Activated CD8-positive, alpha-beta memory T cell treated with anti-CD3 and anti-CD28 coated beads for 4 hours (primary cell): Measurements from ENCODE around the gene MAPT.

Source experiments
- DNase-seq, 2 donors: peaks; one replicate each; pipeline ENCODE4 v3.0.0-alpha.2; 2020; ENCODE audit warnings: low read depth in 2 of 2

MAPT gene

DNA sequence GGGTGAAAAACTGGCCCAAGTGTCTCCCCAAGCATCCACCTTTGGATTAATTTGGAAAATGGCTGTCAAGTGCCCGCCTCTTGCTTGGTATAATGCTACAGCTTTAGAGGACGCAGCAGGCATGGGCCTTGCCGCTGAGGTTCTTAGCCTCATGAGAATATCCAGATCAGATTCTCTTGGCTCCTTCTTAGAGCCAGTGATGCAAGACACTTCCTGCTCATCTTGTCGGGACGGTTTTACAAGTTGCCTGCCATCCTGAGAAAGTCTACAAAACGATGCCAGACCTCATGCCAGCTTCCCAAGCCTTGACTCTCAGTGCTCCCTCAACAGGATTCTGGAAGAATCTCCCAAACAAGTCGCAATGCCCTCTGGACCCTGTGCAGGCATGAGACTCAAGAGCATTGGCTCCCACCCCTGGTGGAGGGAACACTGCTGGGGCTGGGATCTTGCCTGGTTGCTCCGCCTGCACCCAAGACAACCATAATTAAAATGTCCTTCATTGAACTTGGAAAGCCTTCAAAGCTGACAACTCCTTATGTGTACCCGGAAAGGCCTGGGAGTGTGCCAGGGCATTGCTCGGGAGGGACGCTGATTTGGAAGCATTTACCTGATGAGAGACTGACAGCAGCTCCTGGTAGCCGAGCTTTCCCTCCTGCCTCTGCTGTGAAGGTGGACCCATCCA, 78.9 kb downstream of the MAPT start:
- DNase-seq, result no peak

DNA sequence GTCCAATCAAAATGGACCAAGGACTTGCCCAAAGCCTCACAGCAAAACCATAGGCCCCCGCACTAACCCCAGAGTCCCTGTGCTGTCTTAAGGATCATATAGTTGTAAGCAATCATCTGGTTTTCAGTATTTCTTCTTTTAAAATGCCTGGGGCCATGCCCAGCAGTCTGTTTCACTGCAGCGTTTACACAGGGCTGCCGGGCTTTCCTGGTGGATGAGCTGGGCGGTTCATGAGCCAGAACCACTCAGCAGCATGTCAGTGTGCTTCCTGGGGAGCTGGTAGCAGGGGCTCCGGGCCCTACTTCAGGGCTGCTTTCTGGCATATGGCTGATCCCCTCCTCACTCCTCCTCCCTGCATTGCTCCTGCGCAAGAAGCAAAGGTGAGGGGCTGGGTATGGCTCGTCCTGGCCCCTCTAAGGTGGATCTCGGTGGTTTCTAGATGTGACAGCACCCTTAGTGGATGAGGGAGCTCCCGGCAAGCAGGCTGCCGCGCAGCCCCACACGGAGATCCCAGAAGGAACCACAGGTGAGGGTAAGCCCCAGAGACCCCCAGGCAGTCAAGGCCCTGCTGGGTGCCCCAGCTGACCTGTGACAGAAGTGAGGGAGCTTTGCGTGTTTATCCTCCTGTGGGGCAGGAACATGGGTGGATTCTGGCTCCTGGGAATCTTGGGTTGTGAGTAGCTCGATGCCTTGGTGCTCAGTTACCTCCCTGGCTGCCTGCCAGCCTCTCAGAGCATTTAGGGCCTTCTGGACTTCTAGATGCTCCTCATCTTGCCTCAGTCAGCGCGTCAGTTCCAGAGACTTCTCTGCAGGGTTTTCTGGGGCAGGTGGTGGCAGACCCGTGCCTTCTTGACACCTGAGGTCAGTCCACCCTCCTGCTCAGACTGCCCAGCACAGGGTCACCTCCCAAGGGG, 79.8 kb downstream of the MAPT start:
- no peak for DNase-seq

DNA sequence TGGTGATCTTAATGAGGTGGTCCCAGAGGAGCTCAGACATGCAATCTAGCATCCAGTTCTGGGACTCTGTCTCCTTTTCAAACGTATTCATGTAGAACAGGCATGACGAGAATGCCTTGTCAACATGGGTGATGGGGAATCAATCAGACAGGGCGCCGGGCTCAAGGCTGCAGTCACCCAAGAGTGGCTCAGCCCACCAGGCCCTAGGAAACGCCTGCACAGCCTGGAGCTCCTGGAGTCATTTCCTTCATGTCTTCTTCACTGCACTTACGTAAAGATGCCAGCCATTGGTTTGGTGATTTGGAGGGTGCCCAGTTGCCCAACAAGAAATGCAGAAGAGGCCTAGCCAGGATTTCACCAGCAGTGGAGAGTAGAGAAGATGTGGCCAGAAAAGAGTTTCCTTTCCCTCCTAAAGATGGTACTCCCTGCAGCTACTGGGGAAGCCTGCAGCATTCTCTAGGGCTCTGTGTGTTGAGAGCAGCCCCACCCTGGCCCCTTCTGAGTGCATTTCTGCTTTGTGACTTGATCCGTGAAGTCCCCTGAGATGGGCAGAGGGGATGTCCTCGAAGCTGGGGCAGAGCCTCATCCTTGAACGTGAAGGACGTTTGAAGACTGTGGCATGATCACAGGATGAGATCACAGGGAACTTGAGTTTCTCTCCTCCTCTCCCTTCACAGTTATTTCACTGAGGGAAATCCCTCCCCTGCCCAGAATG, 80.7 kb downstream of the MAPT start:
- no peak for DNase-seq

DNA sequence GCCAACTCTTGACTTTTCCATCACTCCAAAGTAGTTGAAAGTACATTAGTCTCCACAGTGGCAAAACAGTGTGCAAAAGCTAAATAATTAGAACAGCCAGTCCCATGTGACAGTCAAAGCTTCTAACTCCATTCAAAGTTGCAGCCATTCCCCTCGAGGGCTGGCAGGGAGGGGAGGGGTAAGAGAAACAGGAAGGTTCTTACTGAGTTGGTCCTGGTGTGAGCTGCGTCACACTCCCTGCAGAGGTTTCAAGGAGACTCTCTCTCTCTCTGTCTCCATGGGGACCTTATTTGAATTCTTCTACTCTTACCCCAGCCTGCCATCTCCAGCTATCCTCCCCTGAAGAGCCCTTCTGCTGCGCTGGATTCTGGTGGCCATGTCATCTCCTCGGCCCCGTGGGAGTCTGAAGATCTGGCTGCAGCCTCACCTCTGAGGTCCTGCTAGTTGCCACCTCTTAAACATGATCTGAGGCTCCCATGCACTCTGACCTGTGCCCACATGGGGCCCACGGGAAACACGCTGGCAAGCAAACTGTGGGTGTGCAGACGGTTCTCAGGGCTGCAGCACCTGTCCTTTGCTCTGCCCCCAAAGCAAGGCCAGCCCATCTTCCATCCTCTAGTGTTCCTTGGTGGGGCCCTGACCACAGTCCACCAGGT, 81.4 kb downstream of the MAPT start:
- DNase-seq, result no peak

DNA sequence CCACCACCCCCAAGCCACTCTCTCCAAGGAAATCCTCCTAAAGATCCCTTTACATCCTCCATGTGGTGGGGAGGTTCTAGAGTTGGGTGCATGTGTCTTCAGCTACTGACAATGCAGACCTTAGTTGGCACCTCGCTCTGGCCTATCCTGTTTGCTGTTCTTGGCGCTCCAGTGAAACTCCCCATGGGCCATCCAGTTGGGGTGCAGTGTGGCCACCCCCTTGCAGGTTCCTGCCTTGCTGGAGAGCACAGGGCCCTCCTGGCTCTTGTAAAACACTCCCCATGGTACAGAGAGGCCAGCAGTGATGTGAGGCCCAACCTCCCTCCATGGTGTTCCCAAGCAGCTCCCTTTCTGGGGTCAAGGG, 82.0 kb downstream of the MAPT start:
- DNase-seq, result no peak

DNA sequence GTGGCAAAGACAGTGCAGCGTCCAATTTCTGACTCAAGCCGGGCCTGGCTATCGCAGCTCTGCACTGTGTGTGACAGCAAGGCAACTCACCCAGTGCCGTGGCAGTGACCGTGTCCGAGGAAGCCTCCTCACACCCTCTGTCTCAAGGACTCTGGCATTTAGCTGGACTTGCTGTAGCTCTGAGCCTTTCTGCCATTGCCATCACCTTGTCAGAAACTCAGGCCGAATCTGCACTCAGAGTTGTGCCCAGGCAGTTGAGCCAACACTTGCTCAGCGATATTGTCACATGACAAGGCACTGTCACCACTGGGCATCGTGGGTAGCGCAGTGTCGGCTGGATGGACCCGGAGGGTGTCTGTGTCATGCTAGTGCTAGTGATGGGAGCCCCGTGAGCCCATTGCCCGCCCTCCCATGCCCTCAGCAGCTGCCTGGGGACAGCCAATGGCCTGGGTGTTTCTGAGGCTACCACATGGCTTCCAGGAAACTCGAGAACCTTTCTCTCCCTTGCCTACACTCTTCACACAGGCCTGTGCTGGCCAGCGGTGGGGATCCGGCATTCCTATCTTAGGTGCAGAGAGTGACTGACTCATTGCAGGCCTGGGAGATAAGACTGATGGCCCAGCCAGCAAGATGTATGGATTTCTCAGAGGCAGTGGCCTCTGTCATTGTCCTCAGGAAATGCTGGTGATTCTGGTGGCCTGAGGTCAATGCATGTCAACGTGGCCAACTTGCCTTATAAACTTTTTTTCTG, 82.6 kb downstream of the MAPT start:
- DNase-seq, result no peak

DNA sequence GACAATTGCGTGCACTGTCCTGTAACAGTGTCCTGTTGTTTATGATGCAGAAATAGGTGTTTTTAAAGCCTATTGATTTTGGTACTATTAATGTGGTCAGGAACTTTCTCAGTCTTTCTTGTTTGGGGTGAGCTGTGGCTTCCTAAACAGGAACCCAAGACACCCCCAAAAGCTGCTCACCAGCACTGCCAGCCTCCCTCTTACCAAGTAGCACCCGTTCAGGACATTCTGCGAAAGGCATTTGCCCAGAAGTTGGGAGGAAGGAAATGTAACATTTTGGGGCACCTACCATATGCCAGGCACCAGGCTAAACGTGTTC, 83.1 kb downstream of the MAPT start:
- DNase-seq, result no peak

DNA sequence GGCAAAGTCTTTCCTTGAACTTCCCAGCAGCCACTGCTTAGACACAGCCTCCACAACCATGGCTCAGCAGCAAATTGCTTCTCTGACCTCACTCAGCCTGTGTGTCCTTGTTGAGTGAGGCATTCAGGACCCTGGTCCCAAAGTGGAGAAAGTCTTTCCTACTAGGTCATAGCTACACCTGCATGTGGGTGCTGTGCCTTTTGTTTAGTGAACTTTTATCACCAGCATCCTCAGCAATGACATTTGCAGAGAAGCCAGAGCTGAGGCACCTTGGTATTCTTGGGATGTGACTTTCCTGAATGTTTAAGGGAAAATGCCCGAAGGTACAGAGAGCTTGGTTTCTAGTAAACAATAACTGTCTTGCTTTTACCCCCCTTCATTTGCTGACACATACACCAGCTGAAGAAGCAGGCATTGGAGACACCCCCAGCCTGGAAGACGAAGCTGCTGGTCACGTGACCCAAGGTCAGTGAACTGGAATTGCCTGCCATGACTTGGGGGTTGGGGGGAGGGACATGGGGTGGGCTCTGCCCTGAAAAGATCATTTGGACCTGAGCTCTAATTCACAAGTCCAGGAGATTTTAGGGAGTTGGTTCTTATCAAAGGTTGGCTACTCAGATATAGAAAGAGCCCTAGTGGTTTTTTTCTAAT, 83.7 kb downstream of the MAPT start:
- no peak for DNase-seq

DNA sequence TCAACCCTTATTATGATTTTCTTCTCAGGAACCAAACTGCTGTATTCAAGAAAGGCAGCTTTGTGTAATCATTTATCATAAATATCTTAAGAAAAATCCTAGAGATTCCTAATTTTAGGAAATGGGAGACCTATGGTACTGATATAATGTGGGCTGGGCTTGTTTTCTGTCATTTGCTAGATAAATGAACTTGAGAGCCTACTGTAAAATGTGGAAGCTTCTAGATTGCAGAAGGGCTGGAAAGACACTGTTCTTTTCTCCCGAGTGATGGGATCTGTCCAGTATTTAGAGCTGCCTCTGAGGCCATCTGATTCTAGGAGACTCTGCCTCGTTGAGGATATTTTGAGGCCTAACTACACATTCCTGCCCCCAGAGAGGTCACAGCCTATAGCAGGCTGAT, 84.8 kb downstream of the MAPT start:
- DNase-seq, result no peak

DNA sequence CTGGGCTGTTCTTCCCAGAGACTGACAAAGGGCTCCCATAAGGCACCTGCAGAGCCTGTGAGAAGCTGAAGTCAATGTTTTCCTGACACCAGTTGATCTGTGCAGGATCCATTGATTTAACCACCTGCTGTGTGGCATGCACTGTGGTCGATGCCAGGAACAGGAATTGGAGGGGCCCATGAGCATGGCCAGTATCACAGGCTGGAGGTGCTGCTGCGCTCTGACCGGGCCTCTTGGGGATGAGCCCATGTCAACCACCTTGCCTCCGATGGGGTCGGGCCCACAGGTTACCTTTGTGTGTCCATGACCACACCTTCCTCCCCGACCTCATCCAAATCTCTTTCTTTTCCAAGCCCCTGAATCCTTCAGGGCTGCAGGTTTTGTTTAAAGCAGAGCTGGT, 86.5 kb downstream of the MAPT start:
- DNase-seq, result no peak

DNA sequence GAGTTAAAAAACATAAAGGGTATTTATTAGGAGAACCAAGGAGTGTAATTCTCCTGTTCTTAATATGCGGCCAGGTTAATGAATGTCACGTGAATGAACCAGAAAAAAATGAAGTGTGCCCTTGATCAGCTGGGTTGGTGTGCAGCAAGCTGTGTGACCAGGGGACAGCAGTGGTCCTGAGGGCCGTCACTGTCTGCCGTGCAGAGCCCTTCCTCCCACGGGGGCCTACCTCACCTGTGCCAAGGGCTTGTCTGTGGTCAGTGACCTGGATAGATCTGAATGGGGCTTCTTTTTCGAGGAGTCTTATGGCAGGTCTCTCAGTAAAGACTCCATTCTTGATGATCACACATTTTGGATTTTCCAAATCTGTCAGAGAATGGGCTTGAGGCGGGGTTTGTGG, 87.0 kb downstream of the MAPT start:
- DNase-seq, result no peak

DNA sequence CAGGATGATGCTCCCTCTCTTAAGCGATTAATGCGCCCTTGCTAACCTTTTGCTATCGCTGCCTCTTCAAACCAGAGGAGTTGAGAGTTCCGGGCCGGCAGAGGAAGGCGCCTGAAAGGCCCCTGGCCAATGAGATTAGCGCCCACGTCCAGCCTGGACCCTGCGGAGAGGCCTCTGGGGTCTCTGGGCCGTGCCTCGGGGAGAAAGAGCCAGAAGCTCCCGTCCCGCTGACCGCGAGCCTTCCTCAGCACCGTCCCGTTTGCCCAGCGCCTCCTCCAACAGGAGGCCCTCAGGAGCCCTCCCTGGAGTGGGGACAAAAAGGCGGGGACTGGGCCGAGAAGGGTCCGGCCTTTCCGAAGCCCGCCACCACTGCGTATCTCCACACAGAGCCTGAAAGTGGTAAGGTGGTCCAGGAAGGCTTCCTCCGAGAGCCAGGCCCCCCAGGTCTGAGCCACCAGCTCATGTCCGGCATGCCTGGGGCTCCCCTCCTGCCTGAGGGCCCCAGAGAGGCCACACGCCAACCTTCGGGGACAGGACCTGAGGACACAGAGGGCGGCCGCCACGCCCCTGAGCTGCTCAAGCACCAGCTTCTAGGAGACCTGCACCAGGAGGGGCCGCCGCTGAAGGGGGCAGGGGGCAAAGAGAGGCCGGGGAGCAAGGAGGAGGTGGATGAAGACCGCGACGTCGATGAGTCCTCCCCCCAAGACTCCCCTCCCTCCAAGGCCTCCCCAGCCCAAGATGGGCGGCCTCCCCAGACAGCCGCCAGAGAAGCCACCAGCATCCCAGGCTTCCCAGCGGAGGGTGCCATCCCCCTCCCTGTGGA, 88.6 kb downstream of the MAPT start:
- no peak for DNase-seq

DNA sequence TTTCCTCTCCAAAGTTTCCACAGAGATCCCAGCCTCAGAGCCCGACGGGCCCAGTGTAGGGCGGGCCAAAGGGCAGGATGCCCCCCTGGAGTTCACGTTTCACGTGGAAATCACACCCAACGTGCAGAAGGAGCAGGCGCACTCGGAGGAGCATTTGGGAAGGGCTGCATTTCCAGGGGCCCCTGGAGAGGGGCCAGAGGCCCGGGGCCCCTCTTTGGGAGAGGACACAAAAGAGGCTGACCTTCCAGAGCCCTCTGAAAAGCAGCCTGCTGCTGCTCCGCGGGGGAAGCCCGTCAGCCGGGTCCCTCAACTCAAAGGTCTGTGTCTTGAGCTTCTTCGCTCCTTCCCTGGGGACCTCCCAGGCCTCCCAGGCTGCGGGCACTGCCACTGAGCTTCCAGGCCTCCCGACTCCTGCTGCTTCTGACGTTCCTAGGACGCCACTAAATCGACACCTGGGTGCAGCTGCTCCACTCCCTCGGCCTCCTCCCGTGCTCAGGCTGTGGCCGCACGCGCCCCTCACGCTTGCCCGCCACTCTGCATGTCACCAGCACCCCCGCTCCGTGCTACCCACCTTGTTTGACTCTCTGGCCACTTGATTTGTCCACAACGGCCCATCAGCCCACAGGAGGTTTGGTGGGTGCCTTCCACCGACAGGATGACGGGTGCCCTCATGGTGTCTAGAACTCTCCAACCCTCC, 89.4 kb downstream of the MAPT start:
- no peak for DNase-seq

DNA sequence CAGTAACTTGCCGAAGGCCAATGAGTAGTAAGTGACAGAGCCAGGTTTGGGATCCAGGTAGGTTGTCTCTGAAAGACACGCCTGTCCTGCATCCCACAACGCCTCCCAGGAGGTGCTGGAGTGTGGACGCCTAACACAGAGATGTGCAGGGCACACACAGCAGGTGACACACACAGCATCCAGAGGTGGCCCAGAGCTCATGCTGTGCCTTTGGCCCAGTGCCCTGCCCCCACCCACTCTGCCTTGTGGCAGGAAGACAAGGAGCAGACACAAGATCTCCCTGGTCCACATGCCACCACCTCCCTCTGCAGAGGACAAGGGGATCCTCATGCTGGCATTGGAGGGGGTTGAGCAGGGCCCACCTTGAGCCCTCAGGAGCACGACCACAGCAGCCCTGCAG, 90.0 kb downstream of the MAPT start:
- no peak for DNase-seq

DNA sequence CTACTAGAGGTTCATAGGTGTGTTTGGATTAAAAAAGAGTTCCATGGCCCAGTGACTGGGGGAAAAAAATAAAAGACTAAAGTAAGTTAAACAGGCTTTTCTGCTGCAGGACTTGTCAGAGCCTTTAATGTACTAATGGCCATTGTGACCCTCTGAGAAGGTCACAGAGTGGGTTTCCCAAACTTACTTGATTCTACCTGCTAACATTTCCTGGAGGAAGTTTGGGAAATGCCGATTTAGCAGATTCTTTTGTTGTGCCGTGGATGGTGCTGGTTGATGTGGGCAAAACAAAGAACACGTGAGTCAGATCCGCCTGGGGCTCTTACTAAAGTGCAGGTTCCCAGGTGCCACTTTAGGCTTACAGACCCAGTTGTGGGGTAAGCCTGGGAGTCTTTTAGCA, 91.1 kb downstream of the MAPT start:
- DNase-seq, result no peak

DNA sequence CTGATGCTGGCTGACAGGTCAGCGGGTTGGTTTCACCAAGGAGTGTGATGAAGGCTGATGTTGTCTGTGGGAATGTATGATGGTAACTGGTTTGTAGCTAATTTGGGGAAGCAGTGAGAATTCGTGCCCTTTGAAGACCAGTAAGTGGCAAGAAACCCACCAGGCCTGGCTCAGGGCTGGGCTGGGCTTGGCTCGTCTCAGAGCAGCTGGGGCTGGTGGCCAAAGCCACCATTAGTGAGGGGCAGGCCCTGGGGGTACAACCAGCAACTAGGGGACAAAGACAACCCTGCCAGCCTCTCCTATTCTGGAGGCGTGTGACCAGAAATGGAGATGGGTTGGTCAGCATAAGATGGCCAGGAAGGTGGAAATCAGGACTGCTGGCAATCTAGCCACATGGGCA, 91.7 kb downstream of the MAPT start:
- DNase-seq, result no peak

DNA sequence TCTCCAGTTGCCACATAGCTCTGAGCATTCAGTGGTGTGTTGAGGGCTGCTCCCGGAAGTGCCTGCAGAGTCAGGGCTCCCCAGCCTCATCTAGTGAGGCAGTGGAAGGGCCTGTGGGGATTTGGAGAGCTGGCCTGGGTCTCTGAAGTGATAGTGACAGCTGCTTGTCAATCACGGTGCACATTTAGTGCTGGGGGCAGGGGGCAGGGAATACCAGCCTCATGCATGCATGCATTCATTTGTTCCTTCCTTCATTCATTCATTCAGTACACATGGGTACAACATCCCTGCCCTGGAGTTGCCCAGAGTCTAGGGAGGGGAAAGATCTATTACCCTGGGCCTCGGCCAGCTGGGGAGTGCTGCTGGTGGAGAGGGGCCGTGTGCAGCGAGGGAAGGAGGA, 93.4 kb downstream of the MAPT start:
- no peak for DNase-seq

DNA sequence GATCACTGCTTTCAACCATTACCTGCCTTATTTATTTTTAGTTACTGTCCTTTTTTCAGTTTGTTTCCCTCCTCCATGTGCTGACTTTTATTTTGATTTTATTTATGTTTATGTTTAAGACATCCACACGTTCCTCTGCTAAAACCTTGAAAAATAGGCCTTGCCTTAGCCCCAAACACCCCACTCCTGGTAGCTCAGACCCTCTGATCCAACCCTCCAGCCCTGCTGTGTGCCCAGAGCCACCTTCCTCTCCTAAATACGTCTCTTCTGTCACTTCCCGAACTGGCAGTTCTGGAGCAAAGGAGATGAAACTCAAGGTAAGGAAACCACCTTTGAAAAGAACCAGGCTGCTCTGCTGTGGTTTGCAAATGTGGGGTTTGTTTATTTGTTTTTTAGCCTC, 95.4 kb downstream of the MAPT start:
- DNase-seq, result no peak

DNA sequence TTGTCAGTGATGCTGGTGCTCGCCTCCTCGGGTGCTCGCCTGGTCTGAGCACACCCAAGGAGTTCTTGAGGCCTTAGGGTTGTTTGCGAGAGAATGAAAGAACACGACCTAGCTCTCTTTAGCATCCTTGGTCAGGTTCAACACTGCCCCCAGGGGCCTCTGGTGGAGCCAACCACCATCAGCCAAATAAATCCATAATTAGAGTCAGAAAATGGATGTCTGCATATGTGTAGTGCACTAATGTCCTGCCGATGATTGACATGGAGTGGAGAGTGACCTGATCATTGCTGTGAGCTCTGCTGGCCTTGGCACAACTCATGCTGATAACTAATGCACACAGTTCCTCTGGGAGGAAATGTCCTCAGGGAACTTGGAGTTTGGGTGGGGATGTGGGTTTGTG, 96.5 kb downstream of the MAPT start:
- no peak for DNase-seq

DNA sequence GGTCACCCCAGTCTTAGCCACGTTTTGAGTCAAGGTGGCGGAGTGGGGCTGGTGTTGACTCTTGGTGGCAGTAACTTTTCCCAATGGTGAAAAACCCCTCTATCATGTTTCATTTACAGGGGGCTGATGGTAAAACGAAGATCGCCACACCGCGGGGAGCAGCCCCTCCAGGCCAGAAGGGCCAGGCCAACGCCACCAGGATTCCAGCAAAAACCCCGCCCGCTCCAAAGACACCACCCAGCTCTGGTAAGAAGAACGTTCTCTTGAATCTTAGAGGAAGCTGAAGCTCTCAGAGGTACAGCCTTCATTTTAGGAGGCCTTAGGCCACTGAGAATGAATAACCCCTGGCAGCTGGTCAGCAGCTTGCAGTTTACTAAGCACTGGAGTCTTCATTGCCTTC, 97.0 kb downstream of the MAPT start:
- no peak for DNase-seq
